Ovary (tissue), 9 donors: Measurements from ENCODE around the gene FAM222A. TPM values are rescaled to one million over a fixed set of nuclear protein-coding genes. Genes with fewer than 3 reads are reported as not detected.

Experiments
- DNase-seq, 5 donors: peaks; one replicate each; pipeline ENCODE4 v3.0.0-alpha.2; 2019 to 2020
- H3K27ac ChIP-seq, 2 donors: fragments of 200-600 bp; one replicate each; pipeline versions ENCODE4 v1.5.1 to v1.8.0; 2019 to 2022
- H3K27me3 ChIP-seq: fragments of 200-600 bp; one replicate; pipeline ENCODE4 v1.8.0; 2022
- H3K36me3 ChIP-seq: fragments of 200-600 bp; sonication (generic); one replicate; pipeline ENCODE4 v1.5.1; 2019
- H3K4me1 ChIP-seq: one replicate; pipeline ENCODE4 v1.8.1; 2013; ENCODE audit warnings: mild to moderate bottlenecking, moderate library complexity; ENCODE audit not compliant: insufficient read depth
- H3K4me3 ChIP-seq: fragments of 200-600 bp; sonication (generic); one replicate; pipeline ENCODE4 v1.5.1; 2017
- H3K9me3 ChIP-seq, 2 donors: fragments of 200-600 bp in 1 of 2; sonication (generic) in 1 of 2; one replicate each; pipeline versions ENCODE4 v1.5.1 to v1.8.1; 2013 to 2019; ENCODE audit warnings: mild to moderate bottlenecking in 1 of 2, moderate library complexity in 1 of 2
- EP300 ChIP-seq: sonication (generic); formaldehyde crosslinking; IDR thresholded peaks from one replicate; pipeline ENCODE4 v1.6.1; 2017; ENCODE audit warnings: antibody characterized with exemption
- POLR2A ChIP-seq: fragments of 450-650 bp; IDR thresholded peaks from one replicate; pipeline ENCODE4 v1.6.1; 2017; ENCODE audit warnings: antibody characterized with exemption, mild to moderate bottlenecking, moderate library complexity
- WGBS, 3 donors: extraction: QIAGEN DNeasy Blood & Tissue Kit in 1 of 3; methylation state at CpG; one replicate each; pipeline versions ENCODE4 v1.1.5 to v1.1.7; 2013 to 2017; 5-methylcytosine and 5-hydroxymethylcytosine counted together
- intact Hi-C, 4 donors: fragments of 100-400 bp; cut with DNase I; formaldehyde crosslinking; loops; one replicate each; pipeline versions ENCODE4 v1.11.0 to v1.15.1; 2022 to 2023
- polyA plus RNA-seq, 2 donors: library from polyadenylated mRNA; stranded (reverse); fragments of 200-250 nt in 1 of 2; fragments of 350-450 nt in 1 of 2; fragmentation: Illumina TruSeq in 1 of 2; extraction: RNeasy Lipid Tissue Mini Kit (QIAGEN cat#74804) in 1 of 2; gene quantifications; one replicate each; pipeline ENCODE4 v1.2.3, GENCODE V29; 2013 to 2014
- total RNA-seq, 7 donors: library from RNA; depleted of rRNA in 2 of 7; stranded (reverse); fragments of >200 nt in 2 of 7; fragmentation: NEBNext Ultra II Directional in 3 of 7; extraction: Animal tissue kit (Norgen Biotek cat#: 25700) in 3 of 7; gene quantifications; one replicate each; pipeline versions ENCODE4 v1.1.0 to v1.2.4, GENCODE V29; 2016 to 2023
- TF ChIP-seq, protein P1 (sequence below), 3 donors: fragments of 450-650 bp in 2 of 3; fragments of 200-600 bp in 1 of 3; IDR thresholded peaks; one replicate each; pipeline versions ENCODE4 v1.5.1 to v1.8.0; 2016 to 2022; ENCODE audit warnings: antibody characterized with exemption in 3 of 3, mild to moderate bottlenecking in 1 of 3
- donor health status: DM: no; HTN: no; CAD: no; lungs with moderate emphysema.
- donor health status: DM: no; HTN: no; CAD: no.
- donor health status: Bipolar disorder and iron deficiency.
- donor health status: DM: yes; HTN: yes; CAD: no.
- donor health status: DM: no; HTN: no; CAD: no.
- donor health status: DM: yes; HTN: yes; CAD: no.

FAM222A gene
- total and polyA plus RNA-seq, 9 donors = 4.8 to 28.4 (median 13.7) TPM

- Histone ChIP-seq H3K4me3 (no peak overlapping the region), H3K9me3 (no peaks in the 10 kb centered on the region), H3K27me3 (no peaks in the 10 kb centered on the region), H3K36me3 (no peaks in the 10 kb centered on the region), H3K4me1 (no peaks in the 10 kb centered on the region), H3K27ac (no peak overlapping the region)
- no peak for TF ChIP-seq EP300
- TF ChIP-seq, protein P1, sequence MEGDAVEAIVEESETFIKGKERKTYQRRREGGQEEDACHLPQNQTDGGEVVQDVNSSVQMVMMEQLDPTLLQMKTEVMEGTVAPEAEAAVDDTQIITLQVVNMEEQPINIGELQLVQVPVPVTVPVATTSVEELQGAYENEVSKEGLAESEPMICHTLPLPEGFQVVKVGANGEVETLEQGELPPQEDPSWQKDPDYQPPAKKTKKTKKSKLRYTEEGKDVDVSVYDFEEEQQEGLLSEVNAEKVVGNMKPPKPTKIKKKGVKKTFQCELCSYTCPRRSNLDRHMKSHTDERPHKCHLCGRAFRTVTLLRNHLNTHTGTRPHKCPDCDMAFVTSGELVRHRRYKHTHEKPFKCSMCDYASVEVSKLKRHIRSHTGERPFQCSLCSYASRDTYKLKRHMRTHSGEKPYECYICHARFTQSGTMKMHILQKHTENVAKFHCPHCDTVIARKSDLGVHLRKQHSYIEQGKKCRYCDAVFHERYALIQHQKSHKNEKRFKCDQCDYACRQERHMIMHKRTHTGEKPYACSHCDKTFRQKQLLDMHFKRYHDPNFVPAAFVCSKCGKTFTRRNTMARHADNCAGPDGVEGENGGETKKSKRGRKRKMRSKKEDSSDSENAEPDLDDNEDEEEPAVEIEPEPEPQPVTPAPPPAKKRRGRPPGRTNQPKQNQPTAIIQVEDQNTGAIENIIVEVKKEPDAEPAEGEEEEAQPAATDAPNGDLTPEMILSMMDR (IDR thresholded peaks at IDR 0.05) = no peak
- DNase-seq = no peak
- WGBS, 3 donors = 70 to 90% (median 77%) methylated on average over 1 of the region's 1 CpG
- intact Hi-C loops = no loop called here
Observed at GRCh38 chr12:109682708-109683060, 30.9 kb upstream of the FAM222A start.

DNA sequence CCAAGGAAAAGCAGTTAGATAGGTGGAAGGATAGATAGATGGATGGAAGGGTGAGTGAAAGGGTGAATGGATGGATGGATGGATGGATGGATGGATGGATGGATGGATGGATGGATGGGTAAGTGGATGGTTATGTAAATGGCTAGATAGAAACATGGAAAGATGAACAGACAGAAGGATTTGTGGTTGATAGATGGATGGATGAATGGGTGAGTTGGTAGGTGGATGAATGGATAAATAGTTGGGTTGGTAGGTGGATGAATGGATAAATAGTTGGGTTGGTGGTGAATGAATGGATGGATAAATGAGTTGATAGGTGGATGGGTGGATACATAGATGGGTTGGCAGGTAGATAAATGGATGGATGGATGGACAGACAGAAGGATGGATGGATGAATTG, 30.3 kb upstream of the FAM222A start:
- no peaks in the 10 kb centered on the region for H3K4me1 ChIP-seq
- no peak overlapping the region for H3K4me3 ChIP-seq
- DNase-seq = no peak
- H3K9me3 ChIP-seq = no peaks in the 10 kb centered on the region
- intact Hi-C loops = no loop called here
- no peaks in the 10 kb centered on the region for H3K27me3 ChIP-seq
- TF ChIP-seq, protein P1 (IDR thresholded peaks at IDR 0.05) = no peak
- TF ChIP-seq EP300 = no peak
- TF ChIP-seq POLR2A = no peak
- H3K36me3 ChIP-seq = no peaks in the 10 kb centered on the region
- no peak overlapping the region for H3K27ac ChIP-seq

GRCh38 chr12:109685574-109686447, 27.8 kb upstream of the FAM222A start:
- Histone ChIP-seq H3K4me1 (no peaks in the 10 kb centered on the region), H3K27ac (no peak overlapping the region), H3K27me3 (no peaks in the 10 kb centered on the region), H3K9me3 (no peaks in the 10 kb centered on the region), H3K36me3 (no peaks in the 10 kb centered on the region), H3K4me3 (no peak overlapping the region)
- DNase-seq = no peak
- TF ChIP-seq POLR2A = no peak
- no peak for TF ChIP-seq EP300
- TF ChIP-seq, protein P1 (IDR thresholded peaks at IDR 0.05) = no peak
- WGBS, 3 donors = 41 to 57% (median 42%) methylated on average over 10 of the region's 10 CpGs
- intact Hi-C loops = loop anchor here in 1 of 4 donors (5.0 kb wide), 1 partner anchor 69 kb away; no protein-coding TSS in a partner anchor

- H3K9me3 ChIP-seq = no peaks in the 10 kb centered on the region
- H3K27me3 ChIP-seq = no peaks in the 10 kb centered on the region
- no peak overlapping the region for H3K4me3 ChIP-seq
- H3K27ac ChIP-seq = no peak overlapping the region
- 77 to 93% (median 81%) methylated on average over 7 of the region's 7 CpGs for WGBS, 3 donors
- TF ChIP-seq POLR2A (no peak), EP300 (no peak)
- TF ChIP-seq, protein P1 (IDR thresholded peaks at IDR 0.05) = no peak
- no peaks in the 10 kb centered on the region for H3K36me3 ChIP-seq
- no peaks in the 10 kb centered on the region for H3K4me1 ChIP-seq
- DNase-seq = no peak
- intact Hi-C loops = loop anchor here in 1 of 4 donors (5.0 kb wide), 1 partner anchor 69 kb away; no protein-coding TSS in a partner anchor
Observed at GRCh38 chr12:109686523-109686922, 27.1 kb upstream of the FAM222A start.
